Stimulated activated CD8-positive, alpha-beta memory T cell treated with anti-CD3 and anti-CD28 coated beads, Interleukin-4, amount 100 ng/mL, for 4 hours (primary cell): ENCODE results near the gene NLGN2.

Source experiments
- DNase-seq, 2 donors: peaks; one replicate each; pipeline ENCODE4 v3.0.0-alpha.2; 2020; ENCODE audit warnings: low read depth in 2 of 2, low spot score in 1 of 2

Gene NLGN2

GRCh38 chr17:7463372-7463846 lies 55.8 kb downstream of the NLGN2 start:
- no peak for DNase-seq

- no peak for DNase-seq
These were observed 56.4 kb downstream of the NLGN2 start for GRCh38 chr17:7464081-7464480.

- DNase-seq: no peak
These were observed 58.1 kb downstream of the NLGN2 start for GRCh38 chr17:7465597-7466275.

GRCh38 chr17:7466318-7466638 lies 58.6 kb downstream of the NLGN2 start:
- no peak for DNase-seq

GRCh38 chr17:7466639-7467341 lies 59.1 kb downstream of the NLGN2 start:
- DNase-seq: no peak

GRCh38 chr17:7467498-7467897 lies 59.9 kb downstream of the NLGN2 start:
- DNase-seq: no peak

GRCh38 chr17:7468290-7468689 lies 60.6 kb downstream of the NLGN2 start:
- no peak for DNase-seq

- no peak for DNase-seq
These were observed 61.3 kb downstream of the NLGN2 start for GRCh38 chr17:7468804-7469389.
